GM21529 (cell line): ENCODE measurements around the gene TGFBR3.

Source experiments
- ATAC-seq: cut with Tn5 transposase; IDR thresholded peaks from one replicate; pipeline ENCODE4 v1.9.1; 2021; ENCODE audit not compliant: unreplicated experiment

TGFBR3 gene

DNA sequence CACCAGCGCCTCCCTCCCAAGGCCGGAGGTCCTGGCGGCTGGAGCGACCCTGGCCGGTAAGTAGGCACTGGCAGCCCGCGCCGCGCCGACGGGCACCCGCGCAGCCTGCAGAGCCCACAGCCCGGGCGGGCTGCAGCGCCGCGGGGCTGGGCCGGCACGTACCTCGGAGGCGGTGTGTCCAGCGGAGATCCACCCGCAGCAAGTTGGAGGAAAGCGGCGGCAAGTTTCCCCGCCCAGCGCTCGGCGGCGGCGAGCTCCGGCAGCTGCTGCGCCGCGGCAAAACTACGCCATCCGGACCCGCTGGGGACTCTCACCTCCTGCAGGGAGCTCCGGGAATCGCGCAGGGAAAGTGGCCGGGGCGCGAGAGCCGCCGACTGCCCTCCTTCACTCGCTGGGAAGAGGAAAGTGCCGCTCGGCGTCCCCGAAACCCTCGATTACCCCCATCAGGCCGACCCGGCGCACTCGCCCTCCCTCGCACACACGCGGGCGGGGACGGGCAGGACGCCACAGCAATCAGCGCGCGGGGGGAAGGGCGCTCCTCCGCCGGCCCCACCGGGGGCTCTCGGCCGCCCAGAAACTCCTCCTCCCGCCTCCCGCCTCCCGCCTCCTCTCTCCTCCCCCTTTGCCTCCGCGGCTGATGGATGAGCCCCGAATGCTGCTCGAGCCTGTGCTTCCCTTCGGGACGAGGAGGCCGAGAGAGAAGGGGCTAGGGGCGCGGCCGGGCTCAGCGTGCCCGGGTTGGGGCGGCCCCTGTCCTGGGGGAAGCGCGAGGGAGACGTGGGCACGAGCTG is at the start of gene TGFBR3:
TGFBR3 (minus strand) TSS at position 436 of the 791 bp plus-strand sequence. CDS start 24,620 bp downstream, outside the sequence.
- ATAC-seq, result peak; percentile 74

DNA sequence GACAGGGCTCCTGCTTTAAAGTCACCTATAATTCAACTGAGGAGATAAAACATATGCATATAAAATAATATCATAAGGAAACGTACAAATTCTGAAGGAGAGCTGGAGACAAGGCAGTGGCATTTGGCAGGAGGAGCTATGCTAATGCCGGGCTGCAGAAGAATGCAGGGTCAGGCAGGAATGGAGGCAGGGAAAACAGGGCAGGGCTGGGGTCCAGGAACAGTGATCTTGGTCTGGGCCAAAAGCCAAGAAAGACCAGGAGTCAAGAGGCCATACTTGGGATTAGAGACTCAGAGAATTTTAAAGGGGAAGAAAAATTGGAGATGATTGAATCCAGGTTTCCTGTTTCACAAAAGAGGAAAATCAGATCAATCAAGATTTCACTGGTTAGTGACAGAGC is 43.3 kb upstream of the TGFBR3 start:
- no peak for ATAC-seq

DNA sequence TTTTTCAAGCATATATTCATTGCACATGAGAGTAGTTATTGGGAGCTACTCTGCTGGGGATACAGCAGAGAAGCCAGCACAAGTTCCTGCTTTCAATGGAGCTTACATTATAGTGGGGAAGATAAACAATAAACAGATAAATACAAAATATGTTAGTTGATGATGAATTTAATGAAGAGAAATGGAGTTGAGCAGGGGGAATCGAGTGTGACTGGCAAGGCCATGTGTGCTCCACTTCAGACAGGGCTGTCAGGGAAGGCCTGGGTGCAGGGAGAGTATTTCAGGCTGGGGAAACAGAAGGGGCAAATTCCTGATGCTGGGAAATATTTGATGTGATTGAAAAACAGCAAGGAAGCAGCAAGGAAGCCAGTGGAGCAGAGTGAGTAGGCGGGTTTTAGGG is 42.1 kb upstream of the TGFBR3 start:
- no peak for ATAC-seq

DNA sequence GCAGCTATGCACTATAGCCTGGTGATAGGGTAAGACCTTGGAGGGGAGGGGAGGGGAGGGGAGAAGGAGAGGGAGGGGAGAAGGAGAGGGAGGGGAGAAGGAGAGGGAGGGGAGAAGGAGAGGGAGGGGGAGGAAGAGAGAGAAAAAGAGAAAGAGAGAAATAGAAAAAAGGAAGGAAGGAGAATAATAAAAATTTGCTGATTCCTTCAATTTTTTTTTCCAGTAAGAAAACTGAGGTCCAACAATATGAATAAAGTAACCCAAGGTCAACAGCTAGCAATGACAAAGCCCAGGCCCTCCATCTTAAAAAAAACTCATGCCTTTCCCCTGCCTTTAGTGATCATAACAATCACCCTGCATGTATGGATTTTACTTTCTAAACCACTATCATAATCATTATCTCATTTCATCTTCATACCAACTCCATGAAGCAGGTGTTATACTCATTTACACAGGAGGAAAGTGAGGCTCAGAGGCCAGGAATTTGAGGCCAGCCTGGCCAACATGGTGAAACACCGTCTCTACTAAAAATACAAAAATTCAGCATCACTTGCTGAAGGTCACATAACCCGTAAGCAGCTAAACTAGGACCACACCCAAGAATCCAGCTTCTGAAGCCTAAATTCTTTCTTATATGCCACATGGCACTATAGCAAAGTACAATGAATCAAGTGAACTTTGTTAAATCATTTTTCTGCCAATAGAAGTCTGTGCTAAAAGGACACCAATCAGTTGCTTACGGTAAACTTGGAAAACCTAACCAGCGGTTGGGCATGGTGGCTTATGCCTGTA is 39.9 kb upstream of the TGFBR3 start:
- no peak for ATAC-seq

DNA sequence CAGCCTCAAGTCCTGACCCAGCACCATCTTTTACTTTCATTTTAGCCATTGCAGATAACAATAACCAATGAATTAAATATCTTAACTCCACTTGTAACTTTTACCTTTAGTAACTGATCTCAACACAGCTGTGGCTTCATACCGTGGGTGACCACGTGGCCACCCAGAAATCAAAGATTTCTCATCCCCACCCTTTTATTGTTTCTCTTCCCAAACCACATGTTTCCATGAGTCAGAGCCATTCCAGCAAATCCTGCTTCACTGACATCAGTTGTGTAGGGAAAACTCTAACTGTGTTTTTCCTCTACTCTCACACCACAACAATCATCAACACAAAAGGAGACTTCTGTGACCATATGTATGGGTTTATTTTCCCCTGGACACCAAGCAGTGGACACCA is 38.2 kb upstream of the TGFBR3 start:
- ATAC-seq, result no peak

DNA sequence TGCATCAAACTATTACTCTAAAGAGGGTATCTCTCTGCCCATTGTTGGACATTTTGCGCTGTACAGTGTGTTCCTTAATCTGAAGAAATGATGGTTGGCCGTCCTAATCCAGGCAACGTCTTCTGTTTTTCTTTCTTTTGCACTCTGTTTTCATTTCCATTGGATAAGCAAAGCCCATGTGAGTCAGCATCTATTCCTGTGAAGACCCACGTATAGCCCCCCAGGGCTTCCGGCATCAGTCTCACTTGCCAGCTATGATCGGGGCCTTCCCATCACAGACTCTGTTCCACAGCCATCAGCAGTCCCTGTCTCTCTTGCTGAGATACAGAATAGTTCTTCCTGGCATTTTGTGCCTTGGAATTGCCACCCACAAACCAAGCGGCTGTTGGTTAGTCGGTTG is 34.0 kb upstream of the TGFBR3 start:
- ATAC-seq, result no peak

DNA sequence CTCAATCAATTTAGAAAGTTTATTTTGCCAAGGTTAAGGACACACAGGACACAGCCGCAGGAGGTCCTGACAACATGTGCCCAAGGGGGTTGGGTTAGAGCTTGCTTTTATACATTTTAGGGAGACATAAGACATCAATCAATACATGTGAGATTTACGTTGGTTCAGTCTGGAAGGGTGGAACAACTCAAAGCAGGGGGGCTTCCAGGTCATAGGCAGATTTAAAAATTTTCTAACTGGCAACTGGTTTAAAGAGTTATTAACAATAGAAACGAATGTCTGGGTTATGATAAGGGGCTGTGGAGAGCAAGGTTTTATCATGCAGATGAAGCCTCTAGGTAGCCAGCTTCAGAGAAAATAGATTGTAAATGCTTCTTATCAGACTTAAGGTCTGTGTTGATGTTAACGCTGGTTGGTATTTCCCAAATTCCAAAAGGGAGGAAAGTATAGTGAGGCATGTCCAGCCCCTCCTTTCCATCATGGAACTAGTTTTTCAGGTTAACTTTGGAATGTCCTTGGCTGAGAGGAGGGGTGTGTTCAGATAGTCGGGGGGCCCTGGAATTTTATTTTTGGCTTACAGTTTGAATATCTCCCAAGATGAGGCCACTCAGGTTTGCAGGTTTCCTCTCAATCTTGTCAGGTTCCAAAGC is 31.0 kb upstream of the TGFBR3 start:
- ATAC-seq, result no peak

DNA sequence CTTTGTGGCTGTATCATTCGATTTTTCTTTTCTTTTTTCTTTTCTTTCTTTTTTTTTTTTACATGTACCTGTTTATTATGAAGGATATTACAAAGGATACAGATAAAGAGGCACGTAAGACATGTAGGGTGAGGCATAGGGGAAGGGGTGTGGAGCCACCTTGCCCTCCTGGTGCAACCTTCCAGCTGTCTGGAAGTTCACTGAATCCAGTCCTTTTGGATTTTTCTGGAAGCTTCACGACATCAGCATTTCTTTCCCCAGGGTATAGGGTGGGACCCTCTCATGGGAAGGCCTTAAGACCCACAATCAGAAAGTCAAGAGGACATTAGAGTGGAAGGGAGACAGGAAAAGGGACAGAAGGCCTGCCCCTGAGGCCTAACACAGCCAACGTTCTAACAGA is 30.1 kb upstream of the TGFBR3 start:
- no peak for ATAC-seq

DNA sequence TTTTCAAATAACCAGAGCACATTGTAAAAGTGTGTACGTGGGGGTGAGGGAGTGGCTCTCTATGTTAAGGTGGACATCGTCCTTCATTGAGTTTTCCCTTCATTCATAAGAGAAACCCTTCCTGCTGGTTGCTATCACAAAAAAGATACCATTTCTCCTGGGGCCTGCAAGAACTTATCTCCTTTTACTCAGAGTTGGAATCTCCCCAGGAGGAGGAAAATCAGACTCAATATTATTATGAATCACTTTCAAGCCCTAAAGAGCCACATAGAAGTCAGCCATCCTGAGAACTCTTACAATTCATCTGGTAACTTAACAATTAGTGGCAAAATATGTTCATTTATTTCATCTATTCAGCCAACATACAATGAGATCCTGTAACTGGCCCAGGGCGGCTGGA is 27.1 kb upstream of the TGFBR3 start:
- ATAC-seq, result no peak

DNA sequence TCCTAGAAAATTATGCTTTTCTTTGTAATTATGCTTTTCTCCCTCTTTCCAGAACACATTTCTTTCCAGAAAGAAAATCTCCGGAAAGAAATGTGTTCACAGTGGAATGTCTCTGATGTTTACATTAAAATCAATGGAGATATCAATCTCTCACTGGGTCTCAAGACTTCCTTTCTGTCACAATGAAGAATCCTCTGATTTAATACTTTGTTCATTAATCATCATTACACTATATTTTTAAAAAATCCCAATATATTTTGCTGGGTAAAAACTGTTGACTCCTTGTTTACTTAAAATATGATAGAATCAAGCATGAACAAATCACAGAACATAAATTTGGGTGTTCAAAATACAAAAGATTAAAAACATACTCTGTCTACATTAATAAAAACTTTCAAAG is 26.3 kb upstream of the TGFBR3 start:
- ATAC-seq, result no peak

DNA sequence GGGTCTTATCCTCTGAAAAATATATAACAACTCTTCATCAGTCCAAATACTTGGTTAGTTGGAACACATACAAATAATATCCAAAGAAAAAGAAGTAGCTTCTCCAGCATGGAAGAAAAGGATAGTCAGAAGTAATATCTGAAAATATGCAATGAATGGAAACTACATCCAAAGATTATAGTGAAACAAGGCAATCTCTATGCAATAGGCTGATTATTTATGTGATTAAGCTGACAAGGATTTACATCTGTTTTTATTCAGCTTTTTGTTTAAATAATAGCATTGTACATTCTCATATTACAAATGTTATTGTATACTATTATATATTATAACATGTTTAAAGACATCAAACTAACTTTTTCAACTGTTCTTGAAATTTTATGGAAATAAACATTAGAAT is 15.3 kb upstream of the TGFBR3 start:
- no peak for ATAC-seq

DNA sequence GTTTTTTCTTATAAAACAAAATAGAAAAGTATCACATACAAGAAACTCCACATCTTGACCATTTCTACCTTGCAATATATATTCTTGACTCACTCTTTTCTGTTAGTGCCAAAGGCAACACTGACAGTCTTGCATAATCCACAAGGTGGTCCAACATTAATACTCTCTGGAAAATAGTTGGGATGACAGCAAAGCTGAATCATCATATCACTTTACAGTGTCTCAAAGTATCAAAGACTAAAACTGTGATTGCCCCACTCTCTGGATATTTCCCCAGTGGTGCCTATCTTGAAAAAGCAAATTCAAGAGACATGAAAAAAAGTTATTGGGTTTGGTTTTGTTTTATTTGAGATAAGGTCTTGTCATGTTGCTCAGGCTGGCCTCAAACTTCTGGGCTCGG is 14.6 kb upstream of the TGFBR3 start:
- no peak for ATAC-seq

DNA sequence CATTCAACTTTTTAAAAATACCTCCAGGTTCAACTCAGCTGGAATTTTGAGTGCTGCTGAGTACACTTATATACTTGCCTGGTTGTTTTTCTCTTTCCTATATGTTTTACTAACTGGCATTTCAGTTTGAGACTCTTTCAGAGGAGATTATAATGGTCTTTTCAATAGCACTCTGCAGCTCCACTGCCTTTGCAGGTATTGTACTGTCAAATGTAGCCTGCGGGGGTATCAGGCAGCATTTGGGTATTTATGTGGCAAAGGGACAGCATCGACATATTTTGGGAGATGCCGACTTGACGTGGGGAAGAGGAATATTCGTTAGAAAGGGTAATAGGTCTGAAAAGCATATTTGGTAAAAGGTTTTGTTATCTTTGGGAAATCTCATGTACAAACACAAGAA is 11.1 kb upstream of the TGFBR3 start:
- no peak for ATAC-seq

DNA sequence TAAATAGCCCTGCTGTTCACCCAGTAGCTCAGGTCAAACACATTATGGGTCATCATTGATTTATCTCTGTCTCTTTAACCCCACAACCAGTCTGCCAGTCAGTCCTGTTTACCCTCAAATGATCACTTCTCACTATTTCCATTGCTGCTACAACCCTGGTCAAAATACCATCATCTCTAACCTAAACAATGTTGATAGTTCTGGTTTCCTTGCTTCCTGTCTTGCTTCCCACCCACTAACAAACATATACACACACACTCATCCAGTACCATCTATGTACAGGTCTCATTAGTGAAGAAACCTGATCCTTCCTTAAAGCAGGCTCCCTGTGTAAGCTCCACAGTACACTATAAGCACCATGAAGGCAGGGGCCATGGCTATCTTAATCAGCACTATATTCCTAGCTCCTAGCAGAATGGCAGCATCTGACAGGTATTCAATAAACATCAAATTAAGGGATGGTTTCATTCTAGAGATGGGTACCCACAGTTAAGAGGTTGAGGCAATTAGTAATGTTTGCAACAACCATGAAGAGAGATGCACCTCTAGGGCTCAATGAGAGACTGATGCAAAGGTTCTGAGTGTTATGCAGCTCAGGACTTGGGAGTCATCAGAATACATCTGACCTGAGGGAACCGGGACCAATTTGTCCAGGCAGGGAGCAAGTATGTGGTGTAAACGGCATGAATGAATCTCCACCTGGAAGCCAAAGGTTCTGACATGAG is 10.0 kb upstream of the TGFBR3 start:
- no peak for ATAC-seq

DNA sequence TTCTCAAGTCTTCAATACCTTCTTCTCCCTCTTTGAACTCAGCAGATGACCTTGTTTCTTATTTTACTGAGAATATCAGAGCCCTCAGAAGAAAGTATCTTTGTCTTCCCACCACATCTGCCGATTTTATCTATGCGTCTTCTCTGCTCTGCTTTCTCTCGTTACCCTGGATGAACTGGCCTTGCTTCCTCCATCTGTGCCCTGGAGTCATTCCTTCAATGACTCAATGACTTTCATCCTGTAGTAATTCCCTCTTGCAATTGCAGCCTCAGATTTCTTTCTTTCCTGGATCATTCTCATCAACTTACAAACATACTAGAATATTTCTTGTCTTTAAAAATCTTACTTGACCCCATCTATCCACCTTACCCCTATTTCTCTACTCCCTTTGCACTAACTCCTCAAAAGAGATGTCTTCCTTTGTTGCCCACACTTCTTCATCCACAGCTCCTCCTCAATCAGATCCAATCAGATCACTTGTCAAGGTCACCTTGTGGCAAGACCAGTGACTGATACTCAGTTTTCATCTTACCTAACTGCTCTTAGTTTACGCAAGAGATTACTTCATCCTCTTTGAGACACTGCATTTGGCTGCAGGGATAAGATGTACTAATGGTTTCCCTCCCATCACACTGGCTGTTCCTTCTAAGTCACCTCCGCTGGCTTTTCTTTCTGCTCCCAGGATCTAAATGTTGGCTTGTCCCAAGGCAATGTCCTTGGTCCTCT is 8.2 kb upstream of the TGFBR3 start:
- ATAC-seq, result no peak

DNA sequence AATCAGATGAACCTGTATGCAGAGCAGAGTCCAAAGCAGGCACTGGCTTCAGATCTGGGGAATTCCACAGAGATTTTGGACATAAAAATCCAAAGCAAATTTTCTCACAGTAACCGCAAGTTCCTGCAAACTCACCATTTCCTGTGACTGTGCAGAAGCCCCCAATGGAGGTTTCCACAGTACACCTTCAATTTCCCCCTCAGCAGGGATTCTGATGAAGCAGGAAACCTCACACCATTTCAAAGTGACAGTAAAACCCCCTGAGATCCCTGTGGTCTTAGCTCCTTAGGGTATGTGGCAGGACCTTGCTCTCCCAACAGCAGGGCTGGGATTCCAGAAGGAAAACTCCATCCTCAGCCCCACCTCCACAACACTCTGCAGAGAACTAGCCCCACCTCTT is 6.0 kb upstream of the TGFBR3 start:
- ATAC-seq, result no peak

DNA sequence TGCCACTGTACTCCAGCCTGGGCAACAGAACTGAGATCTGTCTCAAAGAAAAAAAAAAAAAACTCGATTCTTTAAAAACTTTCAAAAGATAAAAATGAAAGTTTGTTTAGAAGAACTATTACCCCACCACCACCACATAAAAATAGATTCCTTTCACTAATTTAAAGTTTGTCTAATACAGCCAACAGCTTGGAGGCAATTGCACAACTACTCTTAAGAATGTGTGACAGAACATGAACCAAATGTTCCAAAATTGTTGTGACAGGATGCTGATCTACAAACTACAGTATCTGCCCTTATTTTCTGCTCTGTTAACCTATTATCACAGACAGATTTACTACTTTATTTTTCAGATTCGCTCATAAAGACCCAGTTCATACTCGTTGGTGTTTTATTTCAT is 5.5 kb upstream of the TGFBR3 start:
- no peak for ATAC-seq

DNA sequence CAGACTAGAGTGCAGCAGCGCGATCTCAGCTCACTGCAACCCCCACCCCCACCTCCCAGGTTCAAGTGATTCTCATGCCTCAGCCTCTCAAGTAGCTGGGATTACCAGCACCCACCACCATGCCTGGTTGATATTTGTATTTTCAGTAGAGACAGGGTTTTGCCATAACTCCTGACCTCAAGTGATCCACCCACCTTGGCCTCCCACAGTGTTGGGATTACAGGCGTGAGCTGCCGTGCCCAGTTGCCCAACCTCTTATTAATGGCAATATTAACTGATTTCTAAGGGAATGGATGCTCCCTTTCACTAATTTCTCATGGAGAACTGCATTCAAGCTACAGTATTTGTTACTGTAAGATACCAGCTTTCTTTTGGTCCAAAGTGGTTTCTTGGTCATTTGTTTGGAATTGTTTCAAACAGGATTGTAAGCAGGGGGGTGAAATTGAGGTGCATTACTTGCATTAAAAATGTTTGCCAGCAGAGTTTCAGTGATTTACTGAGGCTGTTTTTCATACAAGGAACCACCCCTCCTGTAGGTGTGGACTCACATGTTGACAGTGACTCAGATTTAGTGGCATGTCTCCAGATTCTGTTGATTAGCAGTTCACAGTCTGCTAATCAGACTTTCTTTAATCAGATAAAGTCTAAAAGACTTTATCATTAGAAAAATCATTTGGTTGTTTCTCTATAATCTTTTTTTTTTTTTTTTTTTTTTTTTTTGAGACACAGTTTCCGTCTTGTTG is 3.9 kb upstream of the TGFBR3 start:
- ATAC-seq, result no peak

DNA sequence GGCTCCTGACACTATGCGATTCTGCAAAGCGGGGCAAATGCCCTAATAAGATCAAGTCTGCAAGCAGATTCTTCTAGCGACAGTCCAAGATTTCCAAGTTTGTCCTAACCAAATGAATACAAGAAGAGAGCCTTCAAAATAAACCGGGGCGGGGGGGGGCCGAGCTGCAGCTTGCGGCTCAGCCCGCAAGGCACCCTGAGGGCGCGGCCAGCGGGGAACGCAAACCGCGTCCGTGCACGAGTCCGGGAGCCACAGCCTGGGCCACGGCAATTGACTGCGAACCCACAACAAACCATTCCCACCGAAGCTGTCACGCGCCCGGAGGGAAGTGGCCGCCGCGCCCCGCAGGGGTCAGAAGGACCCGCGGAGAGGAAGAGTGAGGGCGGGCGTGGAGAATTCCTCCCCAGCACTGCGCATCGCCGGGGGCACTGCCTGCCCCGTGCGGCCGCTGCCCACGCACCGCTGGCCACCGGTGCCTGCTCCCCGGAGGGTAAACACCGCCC is 687 bp downstream of the TGFBR3 start:
- peak; percentile 23 for ATAC-seq
